HL-60 (cell line): Measurements from ENCODE around the gene CILP2.

ENCODE experiments used
- DNase-seq, 2 experiments: peaks; one replicate each; pipeline ENCODE4 v3.0.0-alpha.2; 2010 to 2020; ENCODE audit warnings: low read depth in 1 of 2, low spot score in 1 of 2
- H3K27ac ChIP-seq: fragments of 250-450 bp; sonication (Bioruptor Pico); replicated peaks from 2 replicates; pipeline ENCODE4 v1.5.1; 2020; ENCODE audit warnings: mild to moderate bottlenecking, moderate library complexity
- H3K27me3 ChIP-seq: fragments of 250-450 bp; sonication (Bioruptor Pico); 2 replicates; pipeline ENCODE4 v1.5.1; 2021; ENCODE audit warnings: mild to moderate bottlenecking, moderate library complexity; ENCODE audit not compliant: insufficient read depth, poor library complexity, severe bottlenecking
- H3K4me3 ChIP-seq: replicated peaks from 2 replicates; pipeline ENCODE4 v1.5.1; 2011; ENCODE audit warnings: mild to moderate bottlenecking, control low read depth, low read length; ENCODE audit not compliant: insufficient read depth
- GABPA ChIP-seq: IDR thresholded peaks from 2 replicates; pipeline ENCODE4 v1.6.1; 2012; ENCODE audit warnings: low read depth
- POLR2AphosphoS5 ChIP-seq: IDR thresholded peaks from 2 replicates; pipeline ENCODE4 v1.6.1; 2012; ENCODE audit warnings: low read depth
- SPI1 ChIP-seq: IDR thresholded peaks from 2 replicates; pipeline ENCODE4 v1.6.1; 2012; ENCODE audit warnings: low read depth, mild to moderate bottlenecking, borderline replicate concordance
- TF ChIP-seq, protein P1 (sequence below): IDR thresholded peaks from 2 replicates; pipeline ENCODE4 v1.6.1; 2012; ENCODE audit warnings: low read depth; ENCODE audit not compliant: insufficient replicate concordance
- TF ChIP-seq, protein P2 (sequence below): IDR thresholded peaks from one replicate; pipeline ENCODE4 v1.5.1; 2011; ENCODE audit warnings: low read length, control low read depth, inconsistent platforms; ENCODE audit not compliant: insufficient read depth

CILP2 gene

DNA sequence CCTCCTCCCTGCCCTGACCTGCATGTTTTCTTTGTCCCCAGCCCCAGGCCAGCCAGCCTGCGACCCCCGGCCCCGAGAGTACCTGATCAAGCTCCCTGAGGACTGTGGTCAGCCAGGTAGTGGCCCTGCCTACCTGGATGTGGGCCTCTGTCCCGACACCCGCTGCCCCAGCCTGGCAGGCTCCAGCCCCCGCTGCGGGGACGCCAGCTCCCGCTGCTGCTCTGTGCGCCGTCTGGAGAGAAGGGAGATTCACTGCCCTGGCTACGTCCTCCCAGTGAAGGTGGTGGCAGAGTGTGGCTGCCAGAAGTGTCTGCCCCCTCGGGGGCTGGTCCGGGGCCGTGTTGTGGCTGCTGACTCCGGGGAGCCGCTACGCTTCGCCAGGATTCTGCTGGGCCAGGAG lies 5.6 kb downstream of the CILP2 start:
- TF ChIP-seq, protein P1, sequence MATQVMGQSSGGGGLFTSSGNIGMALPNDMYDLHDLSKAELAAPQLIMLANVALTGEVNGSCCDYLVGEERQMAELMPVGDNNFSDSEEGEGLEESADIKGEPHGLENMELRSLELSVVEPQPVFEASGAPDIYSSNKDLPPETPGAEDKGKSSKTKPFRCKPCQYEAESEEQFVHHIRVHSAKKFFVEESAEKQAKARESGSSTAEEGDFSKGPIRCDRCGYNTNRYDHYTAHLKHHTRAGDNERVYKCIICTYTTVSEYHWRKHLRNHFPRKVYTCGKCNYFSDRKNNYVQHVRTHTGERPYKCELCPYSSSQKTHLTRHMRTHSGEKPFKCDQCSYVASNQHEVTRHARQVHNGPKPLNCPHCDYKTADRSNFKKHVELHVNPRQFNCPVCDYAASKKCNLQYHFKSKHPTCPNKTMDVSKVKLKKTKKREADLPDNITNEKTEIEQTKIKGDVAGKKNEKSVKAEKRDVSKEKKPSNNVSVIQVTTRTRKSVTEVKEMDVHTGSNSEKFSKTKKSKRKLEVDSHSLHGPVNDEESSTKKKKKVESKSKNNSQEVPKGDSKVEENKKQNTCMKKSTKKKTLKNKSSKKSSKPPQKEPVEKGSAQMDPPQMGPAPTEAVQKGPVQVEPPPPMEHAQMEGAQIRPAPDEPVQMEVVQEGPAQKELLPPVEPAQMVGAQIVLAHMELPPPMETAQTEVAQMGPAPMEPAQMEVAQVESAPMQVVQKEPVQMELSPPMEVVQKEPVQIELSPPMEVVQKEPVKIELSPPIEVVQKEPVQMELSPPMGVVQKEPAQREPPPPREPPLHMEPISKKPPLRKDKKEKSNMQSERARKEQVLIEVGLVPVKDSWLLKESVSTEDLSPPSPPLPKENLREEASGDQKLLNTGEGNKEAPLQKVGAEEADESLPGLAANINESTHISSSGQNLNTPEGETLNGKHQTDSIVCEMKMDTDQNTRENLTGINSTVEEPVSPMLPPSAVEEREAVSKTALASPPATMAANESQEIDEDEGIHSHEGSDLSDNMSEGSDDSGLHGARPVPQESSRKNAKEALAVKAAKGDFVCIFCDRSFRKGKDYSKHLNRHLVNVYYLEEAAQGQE: no peak
- TF ChIP-seq, protein P2, sequence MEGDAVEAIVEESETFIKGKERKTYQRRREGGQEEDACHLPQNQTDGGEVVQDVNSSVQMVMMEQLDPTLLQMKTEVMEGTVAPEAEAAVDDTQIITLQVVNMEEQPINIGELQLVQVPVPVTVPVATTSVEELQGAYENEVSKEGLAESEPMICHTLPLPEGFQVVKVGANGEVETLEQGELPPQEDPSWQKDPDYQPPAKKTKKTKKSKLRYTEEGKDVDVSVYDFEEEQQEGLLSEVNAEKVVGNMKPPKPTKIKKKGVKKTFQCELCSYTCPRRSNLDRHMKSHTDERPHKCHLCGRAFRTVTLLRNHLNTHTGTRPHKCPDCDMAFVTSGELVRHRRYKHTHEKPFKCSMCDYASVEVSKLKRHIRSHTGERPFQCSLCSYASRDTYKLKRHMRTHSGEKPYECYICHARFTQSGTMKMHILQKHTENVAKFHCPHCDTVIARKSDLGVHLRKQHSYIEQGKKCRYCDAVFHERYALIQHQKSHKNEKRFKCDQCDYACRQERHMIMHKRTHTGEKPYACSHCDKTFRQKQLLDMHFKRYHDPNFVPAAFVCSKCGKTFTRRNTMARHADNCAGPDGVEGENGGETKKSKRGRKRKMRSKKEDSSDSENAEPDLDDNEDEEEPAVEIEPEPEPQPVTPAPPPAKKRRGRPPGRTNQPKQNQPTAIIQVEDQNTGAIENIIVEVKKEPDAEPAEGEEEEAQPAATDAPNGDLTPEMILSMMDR: no peak
- no peak for TF ChIP-seq GABPA
- no peak overlapping the region for H3K4me3 ChIP-seq
- H3K27me3 ChIP-seq: no peaks in the 10 kb centered on the region
- peak overlapping the region; percentile 85 for H3K27ac ChIP-seq
- no peak for DNase-seq

DNA sequence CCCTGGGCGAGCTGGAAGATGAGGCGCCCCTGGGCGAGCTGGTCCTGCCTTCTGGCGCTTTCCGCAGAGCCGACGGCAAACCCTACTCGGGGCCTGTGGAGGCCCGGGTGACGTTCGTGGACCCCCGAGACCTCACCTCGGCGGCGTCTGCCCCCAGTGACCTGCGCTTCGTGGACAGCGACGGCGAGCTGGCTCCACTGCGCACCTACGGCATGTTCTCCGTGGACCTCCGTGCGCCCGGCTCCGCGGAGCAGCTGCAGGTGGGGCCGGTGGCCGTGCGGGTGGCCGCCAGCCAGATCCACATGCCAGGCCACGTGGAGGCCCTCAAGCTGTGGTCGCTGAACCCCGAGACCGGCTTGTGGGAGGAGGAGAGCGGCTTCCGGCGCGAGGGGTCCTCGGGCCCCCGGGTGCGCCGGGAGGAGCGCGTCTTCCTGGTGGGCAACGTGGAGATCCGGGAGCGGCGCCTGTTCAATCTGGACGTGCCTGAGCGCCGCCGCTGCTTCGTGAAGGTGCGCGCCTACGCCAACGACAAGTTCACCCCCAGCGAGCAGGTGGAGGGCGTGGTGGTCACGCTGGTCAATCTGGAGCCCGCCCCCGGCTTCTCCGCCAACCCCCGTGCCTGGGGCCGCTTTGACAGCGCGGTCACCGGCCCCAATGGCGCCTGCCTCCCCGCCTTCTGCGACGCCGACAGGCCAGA lies 6.3 kb downstream of the CILP2 start:
- Histone ChIP-seq H3K27ac (no peak overlapping the region; the same call in 1 of the 2 replicates), H3K4me3 (no peak overlapping the region), H3K27me3 (no peaks in the 10 kb centered on the region)
- no peak for DNase-seq
- no peak for TF ChIP-seq SPI1
- TF ChIP-seq, protein P1: no peak
- TF ChIP-seq GABPA: no peak
- TF ChIP-seq, protein P2: no peak
- TF ChIP-seq POLR2AphosphoS5: no peak

DNA sequence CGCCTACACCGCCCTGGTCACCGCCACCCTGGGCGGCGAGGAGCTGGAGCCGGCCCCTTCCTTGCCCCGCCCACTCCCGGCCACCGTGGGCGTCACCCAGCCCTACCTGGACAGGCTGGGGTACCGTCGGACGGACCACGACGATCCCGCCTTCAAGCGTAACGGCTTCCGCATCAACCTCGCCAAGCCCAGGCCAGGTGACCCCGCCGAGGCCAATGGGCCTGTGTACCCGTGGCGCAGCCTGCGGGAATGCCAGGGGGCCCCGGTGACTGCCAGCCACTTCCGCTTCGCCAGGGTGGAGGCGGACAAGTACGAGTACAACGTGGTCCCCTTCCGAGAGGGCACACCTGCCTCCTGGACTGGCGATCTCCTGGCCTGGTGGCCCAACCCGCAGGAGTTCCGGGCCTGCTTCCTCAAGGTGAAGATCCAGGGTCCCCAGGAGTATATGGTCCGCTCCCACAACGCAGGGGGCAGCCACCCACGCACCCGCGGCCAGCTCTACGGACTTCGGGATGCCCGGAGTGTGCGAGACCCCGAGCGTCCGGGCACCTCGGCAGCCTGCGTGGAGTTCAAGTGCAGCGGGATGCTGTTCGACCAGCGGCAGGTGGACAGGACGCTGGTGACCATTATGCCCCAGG lies 7.0 kb downstream of the CILP2 start:
- no peak for DNase-seq
- TF ChIP-seq POLR2AphosphoS5 (no peak), GABPA (no peak), SPI1 (no peak)
- TF ChIP-seq, protein P2: no peak
- TF ChIP-seq, protein P1: no peak
- no peaks in the 10 kb centered on the region for H3K27me3 ChIP-seq
- H3K27ac ChIP-seq: no peak overlapping the region
- no peak overlapping the region for H3K4me3 ChIP-seq
